D721Med (cell line): ENCODE measurements around the gene MTRR.

ENCODE experiments used
- DNase-seq: peaks from one replicate; pipeline ENCODE4 v3.0.0; 2011; ENCODE audit warnings: low spot score; ENCODE audit not compliant: insufficient read length
- FAIRE-seq: peaks from 2 replicates; lab custom pipeline; 2011; peaks lifted over from hg19 to GRCh38; lab: Jason Lieb, UNC
- TF ChIP-seq, protein P1 (sequence below): IDR thresholded peaks from 2 replicates; pipeline ENCODE4 v1.5.1; 2012; ENCODE audit warnings: mild to moderate bottlenecking, control low read depth; ENCODE audit not compliant: insufficient read depth; ENCODE audit errors: missing control alignments

The MTRR gene

GRCh38 chr5:7927466-7928375 lies 58.8 kb downstream of the MTRR start:
- TF ChIP-seq, protein P1, sequence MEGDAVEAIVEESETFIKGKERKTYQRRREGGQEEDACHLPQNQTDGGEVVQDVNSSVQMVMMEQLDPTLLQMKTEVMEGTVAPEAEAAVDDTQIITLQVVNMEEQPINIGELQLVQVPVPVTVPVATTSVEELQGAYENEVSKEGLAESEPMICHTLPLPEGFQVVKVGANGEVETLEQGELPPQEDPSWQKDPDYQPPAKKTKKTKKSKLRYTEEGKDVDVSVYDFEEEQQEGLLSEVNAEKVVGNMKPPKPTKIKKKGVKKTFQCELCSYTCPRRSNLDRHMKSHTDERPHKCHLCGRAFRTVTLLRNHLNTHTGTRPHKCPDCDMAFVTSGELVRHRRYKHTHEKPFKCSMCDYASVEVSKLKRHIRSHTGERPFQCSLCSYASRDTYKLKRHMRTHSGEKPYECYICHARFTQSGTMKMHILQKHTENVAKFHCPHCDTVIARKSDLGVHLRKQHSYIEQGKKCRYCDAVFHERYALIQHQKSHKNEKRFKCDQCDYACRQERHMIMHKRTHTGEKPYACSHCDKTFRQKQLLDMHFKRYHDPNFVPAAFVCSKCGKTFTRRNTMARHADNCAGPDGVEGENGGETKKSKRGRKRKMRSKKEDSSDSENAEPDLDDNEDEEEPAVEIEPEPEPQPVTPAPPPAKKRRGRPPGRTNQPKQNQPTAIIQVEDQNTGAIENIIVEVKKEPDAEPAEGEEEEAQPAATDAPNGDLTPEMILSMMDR, result peak; percentile 90
- peak; percentile 20 for DNase-seq
- no peak for FAIRE-seq

DNA sequence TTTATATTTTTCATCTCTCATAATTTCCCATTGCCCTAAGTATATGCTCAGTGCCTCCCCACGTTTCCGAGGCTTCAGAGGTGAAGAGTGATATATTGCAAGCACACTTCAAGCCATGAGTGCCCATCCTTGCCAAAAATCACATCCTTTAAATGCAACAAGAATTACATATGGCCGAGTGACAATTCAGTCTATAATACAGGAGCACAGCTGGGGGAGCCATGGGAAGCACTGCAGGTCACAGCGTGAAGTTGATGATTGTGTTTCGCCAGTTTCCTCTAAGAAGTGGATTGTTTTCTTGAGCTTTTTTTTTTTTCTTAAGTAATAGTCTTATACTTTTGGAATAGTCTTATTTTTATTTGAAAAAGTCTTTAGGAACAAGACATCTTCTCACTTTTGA lies 61.1 kb downstream of the MTRR start:
- no peak for DNase-seq
- no peak for FAIRE-seq
- TF ChIP-seq, protein P1, result no peak

DNA sequence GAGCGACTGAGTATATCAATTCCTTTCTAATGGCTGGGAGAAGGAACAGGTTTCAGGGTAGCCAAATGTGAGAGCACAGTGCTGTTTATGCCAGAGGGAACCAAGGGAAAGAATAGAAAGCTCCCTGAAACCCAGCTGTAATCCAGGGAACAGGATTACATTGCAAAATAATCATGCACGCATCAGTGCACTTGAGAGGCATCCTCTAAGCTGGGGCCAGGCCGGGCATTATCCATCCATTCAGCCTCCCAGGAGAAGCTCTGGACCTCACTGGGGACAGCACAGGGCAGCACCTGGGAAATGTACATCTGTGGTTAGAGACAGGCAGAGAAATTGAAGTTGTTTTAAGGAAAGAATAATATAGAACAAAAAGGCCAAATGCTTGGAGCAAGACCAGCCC lies 72.7 kb downstream of the MTRR start:
- FAIRE-seq (no peak), DNase-seq (no peak)
- TF ChIP-seq, protein P1, result no peak

DNA sequence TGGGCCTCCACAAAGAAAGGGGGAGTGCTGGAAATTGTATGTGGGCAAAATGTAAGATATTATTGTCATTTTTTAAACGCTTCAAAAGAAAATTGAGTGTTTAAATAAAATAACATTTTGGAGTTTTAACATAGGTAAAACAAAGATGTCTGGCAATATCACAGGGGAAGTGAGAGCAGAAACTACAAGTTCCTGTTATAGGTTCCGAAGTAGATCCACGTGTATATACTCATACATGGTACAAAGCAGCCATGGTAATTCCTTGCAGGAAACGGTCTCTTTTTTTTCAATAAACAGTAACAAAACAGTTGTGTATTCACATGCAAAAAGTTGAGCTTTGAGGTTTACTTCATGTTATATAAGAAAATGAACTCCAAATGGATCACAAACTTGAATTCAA lies 78.4 kb downstream of the MTRR start:
- DNase-seq (no peak), FAIRE-seq (no peak)
- TF ChIP-seq, protein P1, result no peak
